H1 (cell line): ENCODE measurements around the gene ELOVL6. TPM values are rescaled to one million over a fixed set of nuclear protein-coding genes. Genes with fewer than 3 reads are reported as not detected.

ENCODE experiments used
- CTCF ChIA-PET: fragments of 300-600 bp; sonication (Branson Sonifier 250); formaldehyde crosslinking; loops from one replicate; lab custom pipeline; 2021; ENCODE audit not compliant: partially characterized antibody; lab: Charles Lee
- POLR2A ChIA-PET: fragments of 300-600 bp; sonication (Branson Sonifier 250); formaldehyde crosslinking; loops from one replicate; lab custom pipeline; 2021; ENCODE audit warnings: inconsistent platforms; ENCODE audit not compliant: partially characterized antibody; lab: Charles Lee
- DNase-seq, 2 experiments: peaks; one replicate each; pipeline versions ENCODE4 v3.0.0 to v3.0.0-alpha.2; 2010 to 2022; ENCODE audit warnings: low spot score in 2 of 2, low read depth in 1 of 2, mixed read lengths in 1 of 2
- FAIRE-seq: peaks from 2 replicates; lab custom pipeline; 2011; peaks lifted over from hg19 to GRCh38; lab: Jason Lieb, UNC
- H2AFZ ChIP-seq: 2 replicates; pipeline ENCODE4 v1.8.1; 2012; ENCODE audit warnings: low read length, inconsistent platforms
- H2AK5ac ChIP-seq: 2 replicates; pipeline ENCODE4 v1.6.1; 2013; ENCODE audit warnings: low read depth, low read length
- H2BK120ac ChIP-seq: replicated peaks from 2 replicates; pipeline ENCODE3; 2013; ENCODE audit warnings: low read depth, low read length, inconsistent platforms
- H2BK12ac ChIP-seq: 2 replicates; pipeline ENCODE4 v1.6.1; 2013; ENCODE audit warnings: low read depth, low read length
- H2BK15ac ChIP-seq: 2 replicates; pipeline ENCODE4 v1.6.1; 2013; ENCODE audit warnings: low read length
- H2BK20ac ChIP-seq: 2 replicates; pipeline ENCODE4 v1.6.1; 2013; ENCODE audit warnings: low read length
- H2BK5ac ChIP-seq: 2 replicates; pipeline ENCODE4 v1.6.1; 2013; ENCODE audit warnings: low read depth, low read length
- H3K14ac ChIP-seq: 2 replicates; pipeline ENCODE4 v1.6.1; 2013; ENCODE audit warnings: inconsistent platforms; ENCODE audit not compliant: insufficient read length
- H3K18ac ChIP-seq: 2 replicates; pipeline ENCODE4 v1.6.1; 2013; ENCODE audit warnings: low read length; ENCODE audit errors: extremely low read depth
- H3K23ac ChIP-seq: 2 replicates; pipeline ENCODE4 v1.6.1; 2013; ENCODE audit warnings: inconsistent platforms; ENCODE audit not compliant: insufficient read length
- H3K23me2 ChIP-seq: 2 replicates; pipeline ENCODE4 v1.6.1; 2013; ENCODE audit warnings: low read depth, low read length
- H3K27ac ChIP-seq: 2 replicates; pipeline ENCODE4 v1.6.1; 2011; ENCODE audit warnings: low read depth, low read length, inconsistent platforms
- H3K27me3 ChIP-seq, 4 experiments: replicated peaks in 1 of 4; 1 replicate in 1 of 4; 2 replicates in 3 of 4; pipeline versions ENCODE4 v1.6.1 to v1.8.1; 2011 to 2013; ENCODE audit warnings: low read length in 3 of 4, mild to moderate bottlenecking in 3 of 4, inconsistent platforms in 2 of 4, mixed read lengths in 2 of 4, moderate library complexity in 1 of 4; ENCODE audit not compliant: control insufficient read depth in 3 of 4, insufficient read depth in 3 of 4; ENCODE audit errors: extremely low read depth in 1 of 4
- H3K36me3 ChIP-seq, 4 experiments: 2 replicates each; pipeline versions ENCODE4 v1.6.1 to v1.8.1; 2011 to 2013; ENCODE audit warnings: mild to moderate bottlenecking in 4 of 4, low read length in 3 of 4, moderate library complexity in 2 of 4, control low read depth in 1 of 4, inconsistent platforms in 1 of 4; ENCODE audit not compliant: insufficient read depth in 4 of 4, control insufficient read depth in 2 of 4
- H3K4ac ChIP-seq: replicated peaks from 2 replicates; pipeline ENCODE3; 2013; ENCODE audit warnings: low read length, low read depth, mixed read lengths, inconsistent platforms; ENCODE audit not compliant: insufficient read length
- H3K4me1 ChIP-seq, 4 experiments: replicated peaks in 1 of 4; 1 replicate in 1 of 4; 2 replicates in 3 of 4; pipeline versions ENCODE4 v1.6.1 to v1.8.1; 2011 to 2013; ENCODE audit warnings: low read length in 3 of 4, inconsistent platforms in 2 of 4, mixed read lengths in 1 of 4; ENCODE audit not compliant: insufficient read depth in 4 of 4, control insufficient read depth in 3 of 4
- H3K4me2 ChIP-seq, 2 experiments: 2 replicates each; pipeline versions ENCODE4 v1.6.1 to v1.8.1; 2011 to 2013; ENCODE audit warnings: low read depth in 2 of 2, low read length in 2 of 2, control low read depth in 1 of 2, inconsistent platforms in 1 of 2, mild to moderate bottlenecking in 1 of 2; ENCODE audit not compliant: insufficient read depth in 1 of 2
- H3K4me3 ChIP-seq, 4 experiments: fragments of 200-600, 300-600 bp in 1 of 4; sonication (generic), shearing (Covaris generic), sonication (Bioruptor Twin) in 1 of 4; 2 replicates each; pipeline versions ENCODE4 v1.5.1 to v1.8.1; 2011 to 2016; ENCODE audit warnings: low read length in 4 of 4, low read depth in 3 of 4, control low read depth in 2 of 4, inconsistent platforms in 2 of 4, mild to moderate bottlenecking in 2 of 4, mixed read lengths in 1 of 4, moderate library complexity in 1 of 4; ENCODE audit not compliant: insufficient read depth in 2 of 4; ENCODE audit errors: extremely low read depth in 1 of 4
- H3K56ac ChIP-seq: replicated peaks from 2 replicates; pipeline ENCODE3; 2013; ENCODE audit warnings: low read depth, mild to moderate bottlenecking, mixed read lengths, low read length, inconsistent platforms; ENCODE audit not compliant: insufficient read length
- H3K79me1 ChIP-seq: 2 replicates; pipeline ENCODE4 v1.6.1; 2013; ENCODE audit warnings: low read depth, low read length, control low read depth
- H3K79me2 ChIP-seq, 2 experiments: 2 replicates each; pipeline versions ENCODE4 v1.6.1 to v1.8.1; 2012 to 2013; ENCODE audit warnings: low read length in 2 of 2, mild to moderate bottlenecking in 2 of 2, inconsistent platforms in 1 of 2; ENCODE audit not compliant: insufficient read depth in 2 of 2, control insufficient read depth in 1 of 2
- H3K9ac ChIP-seq, 4 experiments: replicated peaks in 1 of 4; 1 replicate in 1 of 4; 2 replicates in 3 of 4; pipeline versions ENCODE4 v1.6.1 to v1.8.1; 2011 to 2013; ENCODE audit warnings: low read depth in 3 of 4, low read length in 3 of 4, control low read depth in 2 of 4, mild to moderate bottlenecking in 2 of 4, moderate library complexity in 2 of 4, inconsistent platforms in 1 of 4; ENCODE audit errors: extremely low read depth in 1 of 4
- H3K9me3 ChIP-seq, 2 experiments: 2 replicates each; pipeline versions ENCODE4 v1.6.1 to v1.8.1; 2012 to 2013; ENCODE audit warnings: mild to moderate bottlenecking in 2 of 2, moderate library complexity in 2 of 2, control low read depth in 1 of 2, inconsistent platforms in 1 of 2, low read depth in 1 of 2, low read length in 1 of 2, mixed read lengths in 1 of 2; ENCODE audit not compliant: insufficient read depth in 2 of 2
- H4K20me1 ChIP-seq, 2 experiments: replicated peaks in 1 of 2; 2 replicates each; pipeline versions ENCODE3 to v1.8.1; 2011 to 2013; ENCODE audit warnings: inconsistent platforms in 2 of 2, low read length in 2 of 2, mild to moderate bottlenecking in 1 of 2; ENCODE audit not compliant: insufficient read depth in 2 of 2, control insufficient read depth in 1 of 2
- H4K5ac ChIP-seq: 2 replicates; pipeline ENCODE4 v1.6.1; 2013; ENCODE audit warnings: low read length, low read depth, mixed read lengths, inconsistent platforms; ENCODE audit not compliant: insufficient read length
- H4K8ac ChIP-seq: 2 replicates; pipeline ENCODE4 v1.8.0; 2013; ENCODE audit warnings: mild to moderate bottlenecking, moderate library complexity, low read length, inconsistent platforms; ENCODE audit not compliant: insufficient read depth; ENCODE audit errors: extremely low read depth
- H4K91ac ChIP-seq: replicated peaks from 2 replicates; pipeline ENCODE3; 2013; ENCODE audit warnings: low read length, mixed read lengths, inconsistent platforms; ENCODE audit not compliant: insufficient read length
- HDAC2 ChIP-seq, 2 experiments: fragments of 300-600 bp in 1 of 2; sonication (generic) in 1 of 2; IDR thresholded peaks; 2 replicates each; pipeline ENCODE4 v1.6.1; 2011 to 2012; ENCODE audit warnings: low read depth in 2 of 2, low read length in 2 of 2, mild to moderate bottlenecking in 2 of 2, moderate library complexity in 2 of 2, borderline replicate concordance in 1 of 2, inconsistent platforms in 1 of 2
- polyA plus RNA-seq, 7 experiments: library from polyadenylated mRNA; depleted of rRNA in 3 of 7; stranded (reverse) in 5 of 7; unstranded in 2 of 7; fragments of >200 nt in 5 of 7; fragments of 200-250 nt in 2 of 7; gene quantifications; 1 replicate in 5 of 7; 2 replicates in 1 of 7; 4 replicates in 1 of 7; pipeline versions ENCODE4 v1.2.1 to v1.2.3, GENCODE V29; 2011 to 2013; ENCODE audit warnings: missing spikeins in 2 of 7, mixed read lengths in 2 of 7
- total RNA-seq: library from RNA; stranded (reverse); fragmentation: NEBNext Ultra II Directional; extraction: Animal tissue kit (Norgen Biotek cat#: 25700); gene quantifications from 2 replicates; pipeline ENCODE4 v1.2.1, GENCODE V29; 2021

Gene ELOVL6
- total and polyA plus RNA-seq, 2 of the 8 experiments (the other 6 are each of a cell fraction or from before 2014, with no cell fraction given): 27.8 to 86.6 TPM

- Histone ChIP-seq H3K4me3 (no peak overlapping the region), H3K18ac (no peak overlapping the region), H2BK20ac (no peak overlapping the region), H3K27ac (no peak overlapping the region), H2BK5ac (no peak overlapping the region), H3K23me2 (no peaks in the 10 kb centered on the region), H2AFZ (no peak overlapping the region), H2BK12ac (no peak overlapping the region), H3K56ac (no peak overlapping the region), H3K36me3 (peaks cover 0 to 2% (median 0%) of the 10 kb centered on the region in 4 experiments; a peak in 3 of 8 replicates), H3K79me2 (peaks cover 0 to 38% of the 10 kb centered on the region in 2 experiments; a peak in 2 of 4 replicates), H4K91ac (no peak overlapping the region), H3K79me1 (no peaks in the 10 kb centered on the region; the same call in 1 of the 2 replicates), H3K4ac (no peak overlapping the region), H2BK15ac (no peak overlapping the region), H4K5ac (no peak overlapping the region), H3K9me3 (no peaks in the 10 kb centered on the region), H3K9ac (no peak overlapping the region), H3K4me2 (no peak overlapping the region), H3K23ac (no peak overlapping the region), H3K4me1 (no peaks in the 10 kb centered on the region; a peak in 1 of 7 replicates), H3K27me3 (no peaks in the 10 kb centered on the region), H3K14ac (no peak overlapping the region), H2BK120ac (no peak overlapping the region), H4K8ac (no peak overlapping the region), H4K20me1 (peaks cover 1 to 2% of the 10 kb centered on the region in 2 experiments), H2AK5ac (no peak overlapping the region)
- DNase-seq (no peak), FAIRE-seq (no peak)
- ChIA-PET CTCF (no interaction called here), POLR2A (no interaction called here)
- TF ChIP-seq HDAC2 (IDR thresholded peaks at IDR 0.05; ENCODE audit: borderline replicate concordance in 1 of 2, low read depth in 2 of 2, low read length in 2 of 2): no peak
Observed at GRCh38 chr4:110122201-110122600, 76.2 kb downstream of the ELOVL6 start.
